ACHN (cell line): ENCODE data around the gene NTMT1.
"Not testable (repeated sequence)": the region's sequence is repeated elsewhere in the genome, so short reads cannot be mapped to it uniquely, and the experiment has no call there.

Source experiments
- DNase-seq: peaks from one replicate; pipeline ENCODE4 v3.0.0-alpha.2; 2015
- in situ Hi-C: cut with HindIII; loops from 2 replicates; pipeline ENCODE4 v1.10.0; 2017; ENCODE audit warnings: low sequenced_read_pairs, low pct_ligation_motif_present, low pct_unique_long_range_greater_than_20kb

Gene NTMT1

GRCh38 chr9:129644902-129645301 is 18.9 kb downstream of the NTMT1 start:
- in situ Hi-C loops = no loop called here
- DNase-seq = no peak

GRCh38 chr9:129646252-129646651 is 20.3 kb downstream of the NTMT1 start:
- in situ Hi-C loops = no loop called here
- DNase-seq = no peak

GRCh38 chr9:129646654-129647053 is 20.7 kb downstream of the NTMT1 start:
- no peak for DNase-seq
- in situ Hi-C loops = no loop called here

- in situ Hi-C loops = no loop called here
- DNase-seq = no peak
Measured at GRCh38 chr9:129647635-129648034, 21.7 kb downstream of the NTMT1 start.

GRCh38 chr9:129648092-129648763 is 22.3 kb downstream of the NTMT1 start:
- in situ Hi-C loops = no loop called here
- no peak for DNase-seq

- in situ Hi-C loops = no loop called here
- DNase-seq = no peak
Measured at GRCh38 chr9:129648764-129649115, 22.8 kb downstream of the NTMT1 start.

GRCh38 chr9:129649726-129650679 is 24.0 kb downstream of the NTMT1 start:
- no peak for DNase-seq
- in situ Hi-C loops = no loop called here

- in situ Hi-C loops = no loop called here
- DNase-seq = no peak
Measured at GRCh38 chr9:129650680-129651235, 24.8 kb downstream of the NTMT1 start.

GRCh38 chr9:129653823-129654553 is 28.0 kb downstream of the NTMT1 start:
- in situ Hi-C loops = no loop called here
- no peak for DNase-seq

- in situ Hi-C loops = no loop called here
- DNase-seq = no peak
Measured at GRCh38 chr9:129654554-129655040, 28.6 kb downstream of the NTMT1 start.

- in situ Hi-C loops = no loop called here
- no peak for DNase-seq
Measured at GRCh38 chr9:129655154-129655553, 29.2 kb downstream of the NTMT1 start.

GRCh38 chr9:129655696-129656095 is 29.7 kb downstream of the NTMT1 start:
- in situ Hi-C loops = no loop called here
- no peak for DNase-seq

GRCh38 chr9:129656795-129657390 is 30.9 kb downstream of the NTMT1 start:
- in situ Hi-C loops = no loop called here
- DNase-seq = peak; percentile 44

GRCh38 chr9:129661029-129661428 is 35.1 kb downstream of the NTMT1 start:
- DNase-seq = no peak
- in situ Hi-C loops = no loop called here

- DNase-seq, in situ Hi-C loops: not testable (repeated sequence)
Measured at GRCh38 chr9:129662239-129662638, 36.3 kb downstream of the NTMT1 start.

GRCh38 chr9:129664746-129665388 is 38.9 kb downstream of the NTMT1 start:
- no peak for DNase-seq
- in situ Hi-C loops = no loop called here

- DNase-seq = no peak
- in situ Hi-C loops = no loop called here
Measured at GRCh38 chr9:129665389-129665775, 39.4 kb downstream of the NTMT1 start, which contains the start of gene PRRX2. TSS of gene PRRX2 (plus strand) at chr9:129665647. CDS start at chr9:129665868, 221 bp downstream.
